ENCODE results near the gene PDE4DIP. TPM values are rescaled to one million over a fixed set of nuclear protein-coding genes. Genes with fewer than 3 reads are reported as not detected.
"Not testable (repeated sequence)": the region's sequence is repeated elsewhere in the genome, so short reads cannot be mapped to it uniquely, and the experiment has no call there.

The PDE4DIP gene
- total RNA-seq (10 to 100 TPM in 1 of 2 donors, 1 to 10 TPM in 1; 7.3 to 65.4 TPM), polyA plus RNA-seq (10 to 100 TPM; 24.3 to 24.9 TPM)

GRCh38 chr1:148844220-148844619, at the start of gene PDE4DIP:
PDE4DIP (plus strand) TSS chr1:148844428; CDS start chr1:148844775, 347 bp downstream.
- H3K27me3 ChIP-seq (ENCODE audit: control insufficient read depth in 4 of 4, insufficient read depth in 4 of 4, low read length in 3 of 4); H3K27ac ChIP-seq (ENCODE audit: low read depth in 1 of 2, low read length in 2 of 2); H3K9me3 ChIP-seq (ENCODE audit: control insufficient read depth in 4 of 4, low read length in 3 of 4); H3K4me3 ChIP-seq (ENCODE audit: low read depth in 1 of 3, low read length in 3 of 3); H3K9ac ChIP-seq (ENCODE audit: low read depth in 1 of 2, low read length in 2 of 2); H3K4me1 ChIP-seq (ENCODE audit: control insufficient read depth in 4 of 4, insufficient read depth in 4 of 4, low read length in 3 of 4); H3K36me3 ChIP-seq (ENCODE audit: control insufficient read depth in 4 of 4, insufficient read depth in 3 of 4, low read depth in 1 of 4, low read length in 3 of 4); DNase-seq (ENCODE audit: low spot score): not testable (repeated sequence)
- WGBS, result 0% methylated on average over 2 of the region's 36 CpGs

- H3K27ac ChIP-seq (ENCODE audit: low read depth in 1 of 2, low read length in 2 of 2); H3K4me1 ChIP-seq (ENCODE audit: control insufficient read depth in 4 of 4, insufficient read depth in 4 of 4, low read length in 3 of 4); H3K36me3 ChIP-seq (ENCODE audit: control insufficient read depth in 4 of 4, insufficient read depth in 3 of 4, low read depth in 1 of 4, low read length in 3 of 4); H3K9me3 ChIP-seq (ENCODE audit: control insufficient read depth in 4 of 4, low read length in 3 of 4); H3K9ac ChIP-seq (ENCODE audit: low read depth in 1 of 2, low read length in 2 of 2); H3K4me3 ChIP-seq (ENCODE audit: low read depth in 1 of 3, low read length in 3 of 3); H3K27me3 ChIP-seq (ENCODE audit: control insufficient read depth in 4 of 4, insufficient read depth in 4 of 4, low read length in 3 of 4); DNase-seq (ENCODE audit: low spot score): not testable (repeated sequence)
- WGBS, result no CpG with 5 or more reads among the region's 50 CpGs
Observed at GRCh38 chr1:148808268-148808928, 35.8 kb upstream of the PDE4DIP start.

- not testable (repeated sequence) for H3K9ac ChIP-seq (ENCODE audit: low read depth in 1 of 2, low read length in 2 of 2); H3K27me3 ChIP-seq (ENCODE audit: control insufficient read depth in 4 of 4, insufficient read depth in 4 of 4, low read length in 3 of 4); DNase-seq (ENCODE audit: low spot score); H3K9me3 ChIP-seq (ENCODE audit: control insufficient read depth in 4 of 4, low read length in 3 of 4); H3K27ac ChIP-seq (ENCODE audit: low read depth in 1 of 2, low read length in 2 of 2); H3K36me3 ChIP-seq (ENCODE audit: control insufficient read depth in 4 of 4, insufficient read depth in 3 of 4, low read depth in 1 of 4, low read length in 3 of 4); H3K4me3 ChIP-seq (ENCODE audit: low read depth in 1 of 3, low read length in 3 of 3); H3K4me1 ChIP-seq (ENCODE audit: control insufficient read depth in 4 of 4, insufficient read depth in 4 of 4, low read length in 3 of 4)
- WGBS, result no CpG with 5 or more reads among the region's 6 CpGs
Observed at GRCh38 chr1:148808929-148809283, 35.3 kb upstream of the PDE4DIP start.

- H3K27ac ChIP-seq (ENCODE audit: low read depth in 1 of 2, low read length in 2 of 2); DNase-seq (ENCODE audit: low spot score); H3K9ac ChIP-seq (ENCODE audit: low read depth in 1 of 2, low read length in 2 of 2); H3K27me3 ChIP-seq (ENCODE audit: control insufficient read depth in 4 of 4, insufficient read depth in 4 of 4, low read length in 3 of 4); H3K4me1 ChIP-seq (ENCODE audit: control insufficient read depth in 4 of 4, insufficient read depth in 4 of 4, low read length in 3 of 4); H3K9me3 ChIP-seq (ENCODE audit: control insufficient read depth in 4 of 4, low read length in 3 of 4); H3K4me3 ChIP-seq (ENCODE audit: low read depth in 1 of 3, low read length in 3 of 3); H3K36me3 ChIP-seq (ENCODE audit: control insufficient read depth in 4 of 4, insufficient read depth in 3 of 4, low read depth in 1 of 4, low read length in 3 of 4): not testable (repeated sequence)
- 87% methylated on average over 1 of the region's 7 CpGs for WGBS
Observed at GRCh38 chr1:148822180-148822579, 22.0 kb upstream of the PDE4DIP start.

- H3K27ac ChIP-seq (ENCODE audit: low read depth in 1 of 2, low read length in 2 of 2); H3K9me3 ChIP-seq (ENCODE audit: control insufficient read depth in 4 of 4, low read length in 3 of 4); DNase-seq (ENCODE audit: low spot score); H3K36me3 ChIP-seq (ENCODE audit: control insufficient read depth in 4 of 4, insufficient read depth in 3 of 4, low read depth in 1 of 4, low read length in 3 of 4); H3K4me3 ChIP-seq (ENCODE audit: low read depth in 1 of 3, low read length in 3 of 3); H3K4me1 ChIP-seq (ENCODE audit: control insufficient read depth in 4 of 4, insufficient read depth in 4 of 4, low read length in 3 of 4); H3K9ac ChIP-seq (ENCODE audit: low read depth in 1 of 2, low read length in 2 of 2); H3K27me3 ChIP-seq (ENCODE audit: control insufficient read depth in 4 of 4, insufficient read depth in 4 of 4, low read length in 3 of 4): not testable (repeated sequence)
- no CpG with 5 or more reads among the region's 2 CpGs for WGBS
Observed at GRCh38 chr1:148823822-148824221, 20.4 kb upstream of the PDE4DIP start.

GRCh38 chr1:148825029-148825428, 19.2 kb upstream of the PDE4DIP start:
- not testable (repeated sequence) for H3K36me3 ChIP-seq (ENCODE audit: control insufficient read depth in 4 of 4, insufficient read depth in 3 of 4, low read depth in 1 of 4, low read length in 3 of 4); DNase-seq (ENCODE audit: low spot score)
- WGBS, result no CpG with 5 or more reads among the region's 2 CpGs

GRCh38 chr1:148828531-148828930, 15.7 kb upstream of the PDE4DIP start:
- H3K4me3 ChIP-seq (ENCODE audit: low read depth in 1 of 3, low read length in 3 of 3); H3K4me1 ChIP-seq (ENCODE audit: control insufficient read depth in 4 of 4, insufficient read depth in 4 of 4, low read length in 3 of 4); H3K9me3 ChIP-seq (ENCODE audit: control insufficient read depth in 4 of 4, low read length in 3 of 4); DNase-seq (ENCODE audit: low spot score); H3K27ac ChIP-seq (ENCODE audit: low read depth in 1 of 2, low read length in 2 of 2); H3K27me3 ChIP-seq (ENCODE audit: control insufficient read depth in 4 of 4, insufficient read depth in 4 of 4, low read length in 3 of 4); H3K9ac ChIP-seq (ENCODE audit: low read depth in 1 of 2, low read length in 2 of 2); H3K36me3 ChIP-seq (ENCODE audit: control insufficient read depth in 4 of 4, insufficient read depth in 3 of 4, low read depth in 1 of 4, low read length in 3 of 4): not testable (repeated sequence)
- 57% methylated on average over 1 of the region's 2 CpGs for WGBS

More at GRCh38 chr1:148825029-148825428, 19.2 kb upstream of the PDE4DIP start:
- H3K9me3 ChIP-seq (ENCODE audit: control insufficient read depth in 4 of 4, low read length in 3 of 4); H3K9ac ChIP-seq (ENCODE audit: low read depth in 1 of 2, low read length in 2 of 2); H3K4me3 ChIP-seq (ENCODE audit: low read depth in 1 of 3, low read length in 3 of 3); H3K4me1 ChIP-seq (ENCODE audit: control insufficient read depth in 4 of 4, insufficient read depth in 4 of 4, low read length in 3 of 4); H3K27me3 ChIP-seq (ENCODE audit: control insufficient read depth in 4 of 4, insufficient read depth in 4 of 4, low read length in 3 of 4); H3K27ac ChIP-seq (ENCODE audit: low read depth in 1 of 2, low read length in 2 of 2): not testable (repeated sequence)

- DNase-seq (ENCODE audit: low spot score); H3K4me3 ChIP-seq (ENCODE audit: low read depth in 1 of 3, low read length in 3 of 3); H3K27me3 ChIP-seq (ENCODE audit: control insufficient read depth in 4 of 4, insufficient read depth in 4 of 4, low read length in 3 of 4); H3K27ac ChIP-seq (ENCODE audit: low read depth in 1 of 2, low read length in 2 of 2); H3K36me3 ChIP-seq (ENCODE audit: control insufficient read depth in 4 of 4, insufficient read depth in 3 of 4, low read depth in 1 of 4, low read length in 3 of 4); H3K9me3 ChIP-seq (ENCODE audit: control insufficient read depth in 4 of 4, low read length in 3 of 4); H3K4me1 ChIP-seq (ENCODE audit: control insufficient read depth in 4 of 4, insufficient read depth in 4 of 4, low read length in 3 of 4); H3K9ac ChIP-seq (ENCODE audit: low read depth in 1 of 2, low read length in 2 of 2): not testable (repeated sequence)
Observed at GRCh38 chr1:148828962-148829361, 15.3 kb upstream of the PDE4DIP start.

GRCh38 chr1:148829365-148829764, 14.9 kb upstream of the PDE4DIP start:
- H3K4me3 ChIP-seq (ENCODE audit: low read depth in 1 of 3, low read length in 3 of 3); H3K9ac ChIP-seq (ENCODE audit: low read depth in 1 of 2, low read length in 2 of 2); H3K36me3 ChIP-seq (ENCODE audit: control insufficient read depth in 4 of 4, insufficient read depth in 3 of 4, low read depth in 1 of 4, low read length in 3 of 4); H3K27me3 ChIP-seq (ENCODE audit: control insufficient read depth in 4 of 4, insufficient read depth in 4 of 4, low read length in 3 of 4); H3K27ac ChIP-seq (ENCODE audit: low read depth in 1 of 2, low read length in 2 of 2); H3K9me3 ChIP-seq (ENCODE audit: control insufficient read depth in 4 of 4, low read length in 3 of 4); DNase-seq (ENCODE audit: low spot score); H3K4me1 ChIP-seq (ENCODE audit: control insufficient read depth in 4 of 4, insufficient read depth in 4 of 4, low read length in 3 of 4): not testable (repeated sequence)
- no CpG with 5 or more reads among the region's 3 CpGs for WGBS

Data from liver (tissue), 9 donors.